22Rv1 (cell line): ENCODE measurements around the gene AGL.

Source experiments
- H3K27ac ChIP-seq: fragments of 450-650 bp; 2 replicates; pipeline ENCODE4 v1.5.1; 2017
- ZFX ChIP-seq: fragments of 450-650 bp; IDR thresholded peaks from 2 replicates; pipeline ENCODE4 v1.6.1; 2017; ENCODE audit warnings: antibody characterized with exemption, borderline replicate concordance
- TF ChIP-seq, protein P1 (sequence below): fragments of 450-650 bp; IDR thresholded peaks from 2 replicates; pipeline ENCODE4 v1.5.1; 2017; ENCODE audit warnings: mild to moderate bottlenecking

The AGL gene

DNA sequence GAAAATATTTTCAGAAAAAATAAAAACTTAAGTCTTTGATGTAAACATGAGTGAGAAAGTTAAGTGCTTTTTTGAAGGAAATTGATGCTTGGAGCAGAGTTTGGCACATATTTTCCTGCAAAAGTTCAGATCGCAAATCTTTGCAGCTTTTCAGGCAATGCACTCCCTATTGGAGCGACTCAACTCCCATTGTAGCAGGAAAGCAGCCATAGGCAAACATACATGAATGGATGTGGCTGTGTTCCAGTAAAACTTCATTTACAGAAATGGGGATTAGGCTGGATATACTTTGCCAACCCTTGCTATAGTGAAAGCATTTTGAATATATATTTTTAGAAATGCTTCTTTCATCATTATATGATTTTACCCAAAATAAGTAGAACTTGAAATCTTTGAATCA, 8.1 kb downstream of the AGL start:
- no peak overlapping the region for H3K27ac ChIP-seq
- TF ChIP-seq ZFX, result no peak

DNA sequence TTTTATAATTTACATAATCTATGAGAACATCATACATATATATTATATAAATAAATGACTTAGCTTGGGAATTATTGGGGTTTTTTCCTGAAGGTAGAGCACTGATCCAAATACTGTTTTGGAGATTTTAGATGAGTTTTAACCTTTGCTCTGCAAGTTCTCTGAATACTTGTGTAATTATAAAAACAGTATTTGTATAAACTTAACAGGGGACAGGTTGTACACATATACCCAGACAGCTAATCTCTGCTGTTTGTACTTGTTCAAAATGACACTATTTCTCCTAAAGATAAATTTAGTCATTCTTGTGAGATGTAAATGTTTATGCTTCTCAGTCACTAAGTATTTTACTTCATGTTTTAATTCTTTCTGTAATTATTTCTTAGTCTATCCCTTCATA, 8.7 kb downstream of the AGL start:
- H3K27ac ChIP-seq, result no peak overlapping the region
- TF ChIP-seq, protein P1, sequence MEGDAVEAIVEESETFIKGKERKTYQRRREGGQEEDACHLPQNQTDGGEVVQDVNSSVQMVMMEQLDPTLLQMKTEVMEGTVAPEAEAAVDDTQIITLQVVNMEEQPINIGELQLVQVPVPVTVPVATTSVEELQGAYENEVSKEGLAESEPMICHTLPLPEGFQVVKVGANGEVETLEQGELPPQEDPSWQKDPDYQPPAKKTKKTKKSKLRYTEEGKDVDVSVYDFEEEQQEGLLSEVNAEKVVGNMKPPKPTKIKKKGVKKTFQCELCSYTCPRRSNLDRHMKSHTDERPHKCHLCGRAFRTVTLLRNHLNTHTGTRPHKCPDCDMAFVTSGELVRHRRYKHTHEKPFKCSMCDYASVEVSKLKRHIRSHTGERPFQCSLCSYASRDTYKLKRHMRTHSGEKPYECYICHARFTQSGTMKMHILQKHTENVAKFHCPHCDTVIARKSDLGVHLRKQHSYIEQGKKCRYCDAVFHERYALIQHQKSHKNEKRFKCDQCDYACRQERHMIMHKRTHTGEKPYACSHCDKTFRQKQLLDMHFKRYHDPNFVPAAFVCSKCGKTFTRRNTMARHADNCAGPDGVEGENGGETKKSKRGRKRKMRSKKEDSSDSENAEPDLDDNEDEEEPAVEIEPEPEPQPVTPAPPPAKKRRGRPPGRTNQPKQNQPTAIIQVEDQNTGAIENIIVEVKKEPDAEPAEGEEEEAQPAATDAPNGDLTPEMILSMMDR, result no peak
- no peak for TF ChIP-seq ZFX

DNA sequence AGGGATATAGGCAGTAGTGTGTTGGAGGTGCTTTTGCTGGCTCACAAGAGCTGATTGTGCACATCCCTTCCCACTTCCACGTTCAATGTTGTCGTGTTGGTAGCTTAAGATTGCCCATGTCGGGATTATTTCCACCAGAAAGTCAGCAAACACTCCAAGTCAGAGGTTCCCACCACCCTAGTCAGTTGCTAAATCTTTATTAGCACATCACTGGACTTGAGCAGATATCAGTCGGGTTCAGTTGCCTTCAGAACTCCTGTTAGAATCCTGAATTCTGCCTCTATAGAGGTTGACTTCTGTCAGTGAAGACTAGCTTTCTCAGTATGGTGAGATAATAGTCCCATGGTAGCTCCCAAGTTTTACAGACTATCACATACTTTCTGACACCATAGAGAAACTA, 10.5 kb downstream of the AGL start:
- no peak overlapping the region for H3K27ac ChIP-seq
- TF ChIP-seq, protein P1, result no peak
- TF ChIP-seq ZFX, result no peak

DNA sequence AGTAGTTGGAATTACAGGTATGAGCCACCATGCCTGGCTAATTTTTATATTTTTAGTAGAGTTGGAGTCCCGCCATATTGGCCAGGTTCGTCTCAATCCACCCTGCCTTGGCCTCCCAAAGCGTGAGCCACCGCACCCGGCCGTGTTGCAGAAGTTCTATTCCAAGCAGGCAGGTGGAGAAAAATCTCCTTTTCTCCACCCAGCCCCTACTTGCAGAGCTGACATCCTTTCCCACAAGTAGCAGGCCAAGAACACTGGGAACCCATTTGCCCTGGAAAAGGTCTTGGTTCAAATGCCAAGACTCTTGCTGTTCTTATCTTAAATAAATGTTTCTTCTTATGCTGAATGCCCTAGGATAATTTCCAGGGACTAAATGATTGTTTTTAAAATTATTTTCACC, 17.5 kb downstream of the AGL start:
- H3K27ac ChIP-seq, result no peak overlapping the region
- TF ChIP-seq, protein P1, result no peak
- no peak for TF ChIP-seq ZFX

DNA sequence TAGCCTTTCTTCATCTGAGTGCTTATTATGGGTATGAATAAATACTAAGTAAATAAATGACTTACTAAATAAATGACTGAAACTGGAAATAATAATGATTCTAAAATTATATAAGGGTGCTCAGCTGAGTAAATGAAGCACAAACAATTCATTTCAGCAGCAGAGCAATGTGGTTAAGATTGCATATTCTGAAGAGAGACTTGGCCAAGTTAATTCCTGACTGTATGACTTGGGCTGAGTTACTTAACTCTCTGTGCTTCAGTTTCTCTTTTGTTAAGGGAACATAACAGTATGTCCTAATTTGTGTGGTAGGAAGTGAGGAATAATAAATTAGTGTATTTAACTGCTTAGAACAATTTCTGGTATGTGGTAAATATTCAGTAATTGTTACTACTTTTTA, 19.1 kb downstream of the AGL start:
- H3K27ac ChIP-seq, result no peak overlapping the region
- TF ChIP-seq, protein P1, result no peak
- no peak for TF ChIP-seq ZFX

DNA sequence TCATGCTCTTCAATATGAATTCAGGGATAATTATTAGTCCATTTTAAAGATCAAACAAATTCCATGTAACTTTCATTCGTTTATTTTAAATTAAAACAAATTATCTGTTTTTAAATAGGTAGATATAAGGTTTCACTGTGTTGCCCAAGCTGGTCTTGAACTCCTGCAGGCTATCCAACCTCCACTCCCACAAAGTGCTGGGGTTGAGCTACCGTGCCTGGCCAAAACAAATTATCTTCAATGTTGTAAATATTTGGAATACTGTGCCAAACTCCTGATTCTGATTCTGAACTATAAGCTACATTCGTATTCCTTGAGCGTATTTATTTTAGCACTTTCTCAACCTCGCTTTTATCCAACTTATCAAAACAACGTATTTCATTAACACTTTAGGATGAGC, 19.6 kb downstream of the AGL start:
- H3K27ac ChIP-seq, result no peak overlapping the region
- TF ChIP-seq, protein P1, result no peak
- no peak for TF ChIP-seq ZFX

DNA sequence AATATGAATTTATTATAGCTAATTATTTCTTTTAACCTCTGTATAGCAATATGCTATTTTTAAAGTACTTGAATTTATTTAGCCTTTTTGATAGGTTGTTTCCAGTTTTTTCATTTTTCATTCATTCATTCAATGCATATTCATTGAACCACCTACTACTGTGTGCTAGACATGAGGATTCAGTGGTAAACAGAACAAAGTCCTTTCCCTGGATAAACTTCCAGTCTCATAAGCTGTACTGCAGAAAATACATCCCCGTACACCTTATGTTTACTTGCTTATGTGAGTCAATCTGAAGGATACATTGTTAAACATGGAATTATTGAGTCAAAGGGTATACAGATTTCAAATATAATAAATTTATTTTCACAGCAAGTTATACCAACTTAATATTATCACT, 21.9 kb downstream of the AGL start:
- TF ChIP-seq, protein P1, result no peak
- H3K27ac ChIP-seq, result no peak overlapping the region

DNA sequence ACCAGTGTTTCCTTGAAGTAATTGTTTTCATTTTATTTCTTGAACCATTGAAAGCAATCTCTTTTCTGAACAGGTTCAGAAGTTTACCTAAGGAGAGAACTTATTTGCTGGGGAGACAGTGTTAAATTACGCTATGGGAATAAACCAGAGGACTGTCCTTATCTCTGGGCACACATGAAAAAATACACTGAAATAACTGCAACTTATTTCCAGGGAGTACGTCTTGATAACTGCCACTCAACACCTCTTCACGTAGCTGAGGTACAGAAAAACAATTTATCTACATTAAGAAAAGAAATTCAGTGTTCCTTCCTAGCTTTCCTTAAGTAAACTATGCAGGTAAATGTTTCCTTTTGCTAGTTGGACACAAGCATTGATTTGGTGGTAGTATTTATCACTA, 27.4 kb downstream of the AGL start:
- TF ChIP-seq ZFX, result no peak
- TF ChIP-seq, protein P1, result no peak
- no peak overlapping the region for H3K27ac ChIP-seq
